ENCODE results near the gene MMP7.

Gene MMP7

DNA sequence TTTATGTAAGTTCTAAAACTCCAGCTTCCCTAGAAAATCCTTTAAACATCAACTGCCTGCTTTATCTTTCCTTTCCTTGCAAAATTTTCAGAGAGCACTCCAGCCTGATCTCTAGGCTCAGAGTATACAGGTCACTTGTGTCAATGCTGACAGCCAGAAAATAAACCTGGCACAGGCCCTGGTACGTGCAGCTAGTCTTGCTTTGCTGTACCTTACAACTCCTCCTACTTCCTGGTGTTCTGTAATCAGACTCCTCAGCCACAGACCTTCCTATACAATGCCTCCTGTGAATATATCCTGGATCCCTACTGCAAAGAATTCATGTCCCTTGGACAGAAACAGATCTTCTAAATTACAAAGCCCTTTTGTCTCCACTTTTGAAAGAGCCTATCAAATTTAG is 53.7 kb downstream of the MMP7 start:
- no peak for TF ChIP-seq CTCF (IDR thresholded peaks at IDR 0.05; ENCODE audit: low read depth, low read length)
- no peak for DNase-seq (ENCODE audit: low read depth, low spot score)
- in situ Hi-C loops (cut with HindIII; ENCODE audit: low sequenced_read_pairs): no loop called here
- H3K4me3 ChIP-seq (ENCODE audit: low read depth, low read length): no peak overlapping the region

- H3K4me3 ChIP-seq (ENCODE audit: low read depth, low read length): no peak overlapping the region
- in situ Hi-C loops (cut with HindIII; ENCODE audit: low sequenced_read_pairs): no loop called here
- no peak for TF ChIP-seq CTCF (IDR thresholded peaks at IDR 0.05; ENCODE audit: low read depth, low read length)
- no peak for DNase-seq (ENCODE audit: low read depth, low spot score)
Observed at GRCh38 chr11:102476069-102476468, 54.5 kb downstream of the MMP7 start.

DNA sequence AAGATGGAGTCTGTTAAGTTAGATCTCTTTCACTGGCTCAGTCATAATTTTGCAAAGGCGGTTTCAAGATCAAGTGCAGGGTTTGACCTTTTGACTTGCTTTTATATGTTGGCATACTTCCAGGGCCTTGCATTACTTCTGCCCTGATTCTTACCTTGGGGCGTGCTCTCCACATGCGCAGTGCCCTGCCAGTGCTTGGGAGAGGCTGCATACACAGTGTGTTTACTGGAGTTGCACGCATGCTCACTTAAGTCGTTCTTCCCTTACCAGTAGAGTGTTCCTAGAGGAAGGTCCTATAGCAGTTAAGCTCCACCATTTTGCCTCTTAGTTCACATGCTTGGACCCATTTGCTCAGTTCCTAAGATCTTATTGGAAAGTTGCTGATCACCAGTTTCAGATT is 57.0 kb downstream of the MMP7 start:
- no peak overlapping the region for H3K4me3 ChIP-seq (ENCODE audit: low read depth, low read length)
- in situ Hi-C loops (cut with HindIII; ENCODE audit: low sequenced_read_pairs): no loop called here
- no peak for DNase-seq (ENCODE audit: low read depth, low spot score)
- no peak for TF ChIP-seq CTCF (IDR thresholded peaks at IDR 0.05; ENCODE audit: low read depth, low read length)

DNA sequence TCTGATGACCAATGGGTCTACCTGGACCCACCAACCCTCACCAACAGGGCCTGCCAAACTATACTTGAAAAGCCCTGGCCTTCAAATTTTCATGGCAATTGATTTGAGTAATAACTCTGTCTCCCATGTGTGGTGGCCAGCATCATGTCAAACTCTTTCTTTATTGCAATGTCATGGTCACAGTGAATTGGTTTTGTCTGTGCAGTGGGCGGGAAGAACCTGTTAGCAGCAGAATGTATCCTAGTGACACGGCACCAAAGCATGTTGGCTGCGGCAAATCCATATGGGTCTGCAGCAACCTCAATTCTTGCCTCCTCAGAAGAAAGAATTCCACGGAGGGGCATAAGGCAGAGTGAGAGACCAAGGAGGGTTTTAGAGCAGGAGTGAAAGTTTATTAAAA is 58.4 kb downstream of the MMP7 start:
- TF ChIP-seq CTCF (IDR thresholded peaks at IDR 0.05; ENCODE audit: low read depth, low read length): no peak
- DNase-seq (ENCODE audit: low read depth, low spot score): no peak
- H3K4me3 ChIP-seq (ENCODE audit: low read depth, low read length): no peak overlapping the region
- in situ Hi-C loops (cut with HindIII; ENCODE audit: low sequenced_read_pairs): no loop called here

DNA sequence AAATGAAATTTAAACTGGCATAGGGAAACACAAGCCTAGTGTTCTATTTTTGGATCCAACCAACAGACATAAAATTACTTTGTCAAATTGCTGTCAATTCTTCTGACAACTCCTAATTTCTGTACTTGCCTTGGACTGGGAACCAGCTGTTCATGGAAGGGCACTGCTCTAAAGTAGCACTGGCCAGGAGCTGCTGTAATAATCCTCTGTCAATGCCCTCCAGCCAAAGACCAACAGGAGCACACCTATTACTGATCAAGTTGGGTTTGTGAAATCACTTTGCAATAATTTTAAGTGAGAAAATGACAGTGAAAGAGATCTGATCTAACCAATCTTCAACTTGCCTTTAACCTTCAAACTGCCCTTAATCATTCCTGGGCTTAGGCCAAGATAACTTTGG is 59.1 kb downstream of the MMP7 start:
- no peak overlapping the region for H3K4me3 ChIP-seq (ENCODE audit: low read depth, low read length)
- TF ChIP-seq CTCF (IDR thresholded peaks at IDR 0.05; ENCODE audit: low read depth, low read length): no peak
- no peak for DNase-seq (ENCODE audit: low read depth, low spot score)
- in situ Hi-C loops (cut with HindIII; ENCODE audit: low sequenced_read_pairs): no loop called here

Data from astrocyte of the spinal cord (primary cell).